Left ventricle myocardium superior (tissue), 1 donor: ENCODE results near the gene NEMP1. TPM values are rescaled to one million over a fixed set of nuclear protein-coding genes. Genes with fewer than 3 reads are reported as not detected.

Experiments used
- ATAC-seq: fragments of 200-7000 bp; cut with Tn5 transposase; one replicate; pipeline ENCODE4 v1.9.1; 2020; ENCODE audit warnings: mild to moderate bottlenecking, moderate library complexity
- DNase-seq: peaks from one replicate; pipeline ENCODE4 v3.0.0-alpha.2; 2020
- intact Hi-C: fragments of 100-400 bp; cut with micrococcal nuclease; formaldehyde crosslinking; loops from one replicate; pipeline ENCODE4 v1.11.0; 2022
- total RNA-seq: library from RNA; stranded (reverse); fragmentation: NEBNext Ultra II Directional; extraction: Animal tissue kit (Norgen Biotek cat#: 25700); gene quantifications from one replicate; pipeline ENCODE4 v1.2.1, GENCODE V29; 2021
- donor health status: DM: no; HTN: yes; CAD: no; lungs with severe emphysema.

NEMP1 gene
- total RNA-seq, 1 donor from 2014 or later = 3.7 TPM

DNA sequence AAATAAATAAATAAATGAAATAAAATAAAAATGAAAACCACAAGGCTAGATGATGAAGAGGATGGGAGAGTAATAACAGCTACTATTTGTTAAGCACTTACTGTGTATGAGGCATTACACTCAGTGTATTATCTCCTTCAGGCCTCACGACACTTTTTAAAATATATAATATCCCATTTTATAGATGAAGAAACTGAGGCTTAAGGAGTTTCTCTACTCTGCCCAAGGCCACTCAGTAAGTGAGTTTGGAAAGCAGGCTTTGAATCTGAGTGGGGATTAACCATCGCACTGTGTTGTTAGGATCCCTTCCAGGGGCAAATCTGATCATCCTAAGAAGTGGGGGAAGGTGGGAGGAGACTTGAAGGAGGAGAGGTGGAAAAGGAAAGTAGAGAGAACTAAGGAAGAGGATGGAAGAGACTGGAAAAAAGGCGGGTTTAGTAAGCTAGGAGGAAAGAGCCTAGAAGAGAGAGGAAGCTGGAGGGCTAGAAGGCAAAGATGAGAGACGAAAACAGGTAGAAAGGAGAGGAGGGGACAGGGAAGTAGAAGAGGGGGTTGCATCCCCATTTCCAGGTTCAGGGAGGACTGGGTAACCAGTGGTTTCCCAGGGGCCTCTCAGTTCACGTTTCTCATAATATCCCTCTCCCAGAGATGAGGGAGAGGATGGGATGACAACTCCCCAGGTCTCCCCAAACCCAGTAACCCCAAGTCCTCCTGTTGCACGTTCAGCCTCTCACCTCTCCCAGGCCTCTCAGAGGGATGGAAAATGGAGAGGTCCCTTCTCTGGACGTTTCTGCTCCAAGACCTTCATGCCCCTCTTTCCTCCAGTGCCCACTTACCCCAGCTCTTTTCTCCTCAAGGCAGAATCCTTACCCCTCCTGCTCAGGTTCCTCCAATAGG is 30.9 kb upstream of the NEMP1 start:
- DNase-seq (no peak), ATAC-seq (no peak)
- intact Hi-C loops = no loop called here

DNA sequence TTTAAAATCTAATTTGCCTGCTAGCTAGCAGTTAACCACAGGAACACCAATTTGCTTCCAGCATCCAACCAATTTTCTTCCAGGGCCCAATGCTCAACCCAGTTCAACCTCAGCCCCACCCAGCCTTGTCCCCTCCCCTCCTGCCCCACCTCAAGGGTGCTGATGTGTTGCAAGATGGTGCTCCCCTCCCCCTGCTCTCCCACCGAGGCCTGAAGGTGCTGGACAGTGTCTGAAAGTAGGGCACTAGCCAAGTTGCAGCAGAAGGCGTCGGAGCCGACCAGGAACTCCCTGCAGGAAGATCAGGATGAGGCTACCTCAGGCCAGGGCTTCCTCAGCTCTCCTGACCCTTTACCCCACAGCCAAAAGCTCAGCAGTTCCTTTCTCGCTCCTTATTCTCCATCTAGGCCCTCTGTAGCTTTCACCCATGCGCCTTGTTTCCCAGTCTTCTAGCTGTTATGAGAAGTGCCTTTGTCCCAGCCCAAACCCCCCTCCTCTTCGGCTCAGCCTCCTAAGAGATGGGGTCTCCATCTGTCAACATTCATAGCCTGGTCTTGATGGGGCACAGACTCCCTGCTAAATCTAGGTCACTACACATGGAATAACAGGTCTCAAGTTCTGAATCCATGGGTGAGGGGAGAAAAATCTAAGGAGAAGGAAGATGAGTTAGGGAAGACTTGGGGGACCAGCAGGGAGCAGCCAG is 29.0 kb upstream of the NEMP1 start:
- DNase-seq (peak; percentile 33), ATAC-seq (no peak)
- intact Hi-C loops = no loop called here

DNA sequence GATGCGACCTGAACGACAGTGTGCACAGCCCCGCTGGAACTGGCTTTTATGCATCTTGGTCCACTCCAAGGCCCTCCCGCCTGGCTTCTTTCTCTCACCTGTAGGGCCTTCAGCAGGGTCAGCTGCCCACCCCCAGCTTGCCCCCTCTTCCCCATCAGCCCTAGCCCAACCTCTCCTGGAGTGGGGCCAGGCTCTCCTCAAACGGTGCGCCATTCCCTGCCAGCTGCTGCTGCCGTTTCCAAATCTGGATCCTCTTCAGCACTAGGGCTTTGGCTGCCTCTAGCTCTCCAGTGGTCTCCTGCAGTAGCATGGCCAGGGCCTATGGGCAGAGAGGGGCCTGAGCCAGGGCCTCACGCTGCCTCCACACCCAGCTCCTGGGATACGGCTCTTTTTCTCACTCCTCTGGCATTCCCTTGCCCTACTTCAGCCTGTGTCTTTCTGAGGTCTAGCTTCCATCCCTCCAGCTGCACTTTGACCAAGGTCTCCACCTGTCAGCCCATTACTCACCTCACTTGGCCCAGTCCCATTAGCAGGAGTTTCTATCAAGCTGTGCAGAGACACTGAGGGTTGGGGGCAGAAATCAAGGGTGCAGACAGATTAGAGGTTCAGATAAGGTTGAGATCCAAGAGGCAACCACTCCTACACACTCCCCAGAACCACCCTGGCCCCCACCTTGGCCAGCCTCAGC is 27.6 kb upstream of the NEMP1 start:
- intact Hi-C loops = no loop called here
- DNase-seq = peak; percentile 42
- no peak for ATAC-seq

DNA sequence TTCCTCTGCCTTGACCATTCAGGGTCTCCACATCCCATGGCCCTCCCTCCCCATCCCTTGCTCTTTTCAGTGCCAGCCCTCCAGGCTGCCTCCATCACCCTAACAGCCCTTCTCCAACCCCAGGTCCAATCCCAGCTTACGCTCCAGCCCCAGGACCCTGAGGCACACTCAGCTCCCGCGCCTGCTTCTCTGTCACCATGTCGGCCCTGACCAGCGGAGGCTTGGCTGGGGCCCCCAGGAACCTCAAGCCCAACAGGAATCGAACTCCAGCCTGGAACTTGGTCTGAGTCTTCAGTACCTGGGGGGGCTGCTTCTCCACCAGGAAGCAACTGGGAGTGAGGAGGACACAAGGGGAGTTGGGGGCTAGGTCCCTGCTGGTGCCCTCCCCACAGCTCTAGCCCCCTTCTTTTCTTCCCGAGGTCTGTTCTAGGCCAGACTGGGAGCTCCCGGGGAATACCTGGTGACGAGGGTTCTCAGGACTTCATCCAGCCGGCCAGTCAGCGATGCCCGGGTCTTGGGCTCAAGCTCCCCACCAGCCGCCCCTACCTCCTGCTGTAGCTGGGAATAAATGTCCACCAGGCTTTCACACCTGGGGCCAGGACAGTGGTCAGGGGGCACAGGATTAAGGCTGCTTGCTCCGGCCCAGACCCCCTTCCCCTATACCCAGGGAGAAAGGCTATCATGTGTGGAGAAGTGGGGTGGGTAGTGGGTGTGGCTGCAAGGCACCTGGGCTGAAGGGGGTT is 26.6 kb upstream of the NEMP1 start:
- DNase-seq (no peak), ATAC-seq (no peak)
- intact Hi-C loops = no loop called here

DNA sequence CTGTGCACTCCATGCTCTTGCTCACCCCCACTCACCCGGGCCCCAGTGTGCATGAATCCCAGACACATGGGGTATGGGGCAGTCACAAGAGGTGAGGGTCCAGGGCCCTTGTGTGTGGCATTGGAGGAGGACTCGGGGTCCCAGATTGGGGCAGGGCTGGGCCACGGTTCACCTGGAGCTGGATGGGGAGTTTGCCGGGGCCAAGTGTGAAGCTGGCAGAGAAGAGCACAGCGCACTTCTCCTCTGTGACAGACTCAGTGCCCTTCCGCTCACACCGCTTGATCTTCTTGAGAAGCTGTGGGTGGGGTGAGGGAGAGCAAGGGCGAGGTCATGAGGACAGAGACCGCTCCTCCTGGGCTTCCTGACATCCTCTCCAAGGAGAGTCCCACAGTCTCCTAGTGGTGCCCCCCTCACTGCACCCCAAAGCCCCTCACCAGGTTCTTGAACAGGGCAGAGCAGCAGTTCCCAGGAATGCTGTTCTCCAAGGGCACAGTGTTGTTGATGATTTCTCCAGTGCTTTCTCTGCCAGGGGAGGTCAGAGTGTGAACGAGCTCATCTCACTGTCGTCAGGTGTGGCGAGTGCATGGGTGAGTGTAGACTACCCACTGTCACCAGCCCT is 25.8 kb upstream of the NEMP1 start:
- DNase-seq = peak; percentile 15
- ATAC-seq = no peak
- intact Hi-C loops = no loop called here

DNA sequence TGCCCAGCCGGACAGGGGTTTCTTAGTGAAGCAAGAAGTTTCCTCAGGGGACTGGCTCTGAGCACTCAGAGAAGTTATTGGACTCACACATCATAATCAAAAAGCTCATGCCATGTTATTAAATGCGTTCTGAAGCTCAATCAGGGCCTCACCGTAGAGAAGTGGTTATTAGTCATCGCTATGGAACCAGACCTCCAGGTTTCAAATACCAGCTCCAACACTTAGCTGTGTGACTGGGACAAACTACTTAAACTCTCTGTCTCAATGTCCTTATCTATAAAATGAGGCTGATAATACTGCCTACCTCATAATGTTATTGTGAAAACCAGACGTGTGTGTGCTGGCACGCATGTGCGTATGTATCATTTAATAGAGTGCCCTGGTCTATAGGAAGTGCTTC is 25.3 kb upstream of the NEMP1 start:
- no peak for DNase-seq
- intact Hi-C loops = no loop called here
- no peak for ATAC-seq

DNA sequence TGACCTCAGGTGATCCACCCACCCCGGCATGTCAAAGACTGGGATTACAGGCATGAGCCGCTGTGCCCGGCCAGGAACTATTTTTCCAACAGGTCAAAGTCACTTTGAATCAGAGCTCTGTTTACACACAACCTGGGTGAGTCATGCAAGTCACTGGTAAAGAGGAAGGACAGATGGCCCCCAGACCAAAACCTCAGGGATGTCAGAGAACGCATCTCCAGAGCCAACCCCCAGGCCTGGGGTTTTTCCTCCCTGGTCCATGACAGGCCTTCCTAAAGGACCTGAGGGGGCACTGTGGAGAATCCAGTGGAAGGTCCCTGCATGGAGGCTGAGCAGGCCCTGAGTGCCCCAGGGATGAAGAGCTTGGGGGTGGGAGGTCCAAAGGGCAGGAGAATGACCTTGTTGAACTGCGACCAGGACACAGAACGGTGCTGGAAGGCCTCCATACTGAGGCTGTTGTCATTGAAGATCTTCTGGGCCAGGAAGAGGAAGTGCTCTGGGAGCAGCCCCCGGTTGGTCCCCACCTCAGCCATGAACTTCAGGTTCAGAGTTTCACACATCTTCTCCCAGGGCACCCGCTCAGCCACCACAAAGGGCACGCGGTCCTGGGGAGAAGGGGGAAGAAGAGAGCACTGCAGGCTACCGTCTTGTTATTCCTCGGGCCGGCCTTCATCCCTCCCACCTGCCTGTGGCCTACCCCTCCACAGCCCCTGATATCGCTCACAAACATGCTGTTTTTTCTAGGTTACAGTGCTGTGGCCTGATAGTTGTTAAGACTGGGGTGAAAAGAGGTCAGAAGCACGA is 23.5 kb upstream of the NEMP1 start:
- intact Hi-C loops = no loop called here
- DNase-seq (no peak), ATAC-seq (no peak)

DNA sequence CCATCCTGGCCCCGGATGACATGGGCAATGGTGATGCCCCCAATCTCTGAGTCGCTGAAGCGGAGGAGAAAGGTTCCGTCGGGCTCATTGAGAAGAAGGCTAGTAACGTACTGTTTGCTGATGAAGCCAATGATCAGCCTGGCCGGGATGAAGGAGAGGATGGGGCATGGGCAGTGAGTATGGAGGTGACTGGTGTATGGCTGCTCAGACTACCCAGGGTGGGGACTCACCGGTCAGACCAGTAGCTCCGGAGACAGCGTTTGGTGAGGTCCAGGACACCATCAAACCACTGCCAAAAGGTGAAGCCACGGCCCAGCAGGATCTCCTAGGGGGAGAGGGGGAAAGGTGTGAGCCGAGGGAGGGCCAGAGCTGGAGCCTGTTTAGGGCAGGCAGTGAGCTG is 21.2 kb upstream of the NEMP1 start:
- intact Hi-C loops = no loop called here
- DNase-seq = no peak
- no peak for ATAC-seq

DNA sequence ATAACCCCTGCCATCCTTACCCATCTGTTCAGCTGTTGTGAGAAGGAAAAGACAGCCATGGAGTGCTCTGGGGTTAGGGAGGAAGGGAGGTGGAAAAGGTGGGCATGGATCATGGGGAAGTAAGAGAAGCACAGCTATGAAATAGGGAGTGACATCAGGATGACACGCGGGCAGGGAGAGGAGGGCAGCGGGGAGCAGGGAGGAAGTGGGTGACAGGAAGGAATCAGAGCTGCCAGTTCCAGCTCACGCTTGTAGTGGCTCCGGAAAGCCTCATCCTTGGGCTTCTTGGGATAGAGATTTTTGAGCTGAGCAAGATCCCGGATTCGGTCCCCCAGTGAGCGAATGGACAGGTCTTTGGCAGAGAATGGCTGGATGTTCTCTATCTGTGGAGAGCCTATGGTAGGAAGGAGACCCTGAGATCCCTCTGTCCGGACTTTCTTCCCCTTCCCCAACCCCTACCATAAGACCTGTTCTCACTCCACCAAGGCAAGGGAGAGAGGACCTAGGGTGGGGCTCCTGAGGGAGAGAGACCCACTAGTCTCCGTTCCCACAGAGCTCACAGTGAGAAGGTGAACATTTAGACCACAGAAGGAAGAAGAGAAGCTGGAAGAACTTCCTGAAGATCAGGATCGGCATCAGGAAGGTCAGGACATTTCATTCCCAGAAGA is 20.6 kb upstream of the NEMP1 start:
- intact Hi-C loops = no loop called here
- ATAC-seq = no peak
- no peak for DNase-seq

DNA sequence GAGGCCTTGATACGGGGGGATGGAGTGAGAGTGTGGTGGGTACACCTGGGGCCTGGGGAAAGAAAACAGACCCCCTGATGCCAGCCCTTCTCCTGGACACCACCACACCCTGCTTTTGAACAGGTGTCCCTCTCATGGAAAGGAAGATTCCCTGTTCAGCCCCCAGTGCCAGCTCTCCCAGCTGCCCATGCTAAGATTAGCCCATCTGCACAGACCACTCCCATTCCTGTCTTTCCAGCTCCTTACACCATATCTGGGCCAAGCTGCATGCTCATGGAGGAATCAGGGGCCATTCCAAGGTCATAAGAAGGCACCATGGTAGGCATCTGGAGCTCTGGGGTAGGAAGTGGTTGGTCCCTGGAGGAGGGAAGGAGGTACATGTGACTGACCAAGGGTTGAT is 20.0 kb upstream of the NEMP1 start:
- intact Hi-C loops = no loop called here
- no peak for DNase-seq
- no peak for ATAC-seq

DNA sequence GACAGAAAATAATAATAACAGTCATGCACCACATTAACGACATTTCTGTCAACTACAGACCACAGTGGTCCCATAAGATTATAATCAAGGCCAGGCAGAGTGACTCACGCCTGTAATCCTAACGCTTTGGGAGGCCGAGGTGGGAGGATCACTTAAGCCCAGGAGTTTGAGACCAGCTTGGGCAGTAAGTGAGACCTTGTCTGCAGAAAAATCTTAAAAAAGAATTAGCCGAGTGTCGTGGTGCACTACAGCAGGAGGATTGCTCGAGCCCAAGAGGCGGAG is 18.9 kb upstream of the NEMP1 start:
- ATAC-seq (no peak), DNase-seq (no peak)
- intact Hi-C loops = no loop called here

DNA sequence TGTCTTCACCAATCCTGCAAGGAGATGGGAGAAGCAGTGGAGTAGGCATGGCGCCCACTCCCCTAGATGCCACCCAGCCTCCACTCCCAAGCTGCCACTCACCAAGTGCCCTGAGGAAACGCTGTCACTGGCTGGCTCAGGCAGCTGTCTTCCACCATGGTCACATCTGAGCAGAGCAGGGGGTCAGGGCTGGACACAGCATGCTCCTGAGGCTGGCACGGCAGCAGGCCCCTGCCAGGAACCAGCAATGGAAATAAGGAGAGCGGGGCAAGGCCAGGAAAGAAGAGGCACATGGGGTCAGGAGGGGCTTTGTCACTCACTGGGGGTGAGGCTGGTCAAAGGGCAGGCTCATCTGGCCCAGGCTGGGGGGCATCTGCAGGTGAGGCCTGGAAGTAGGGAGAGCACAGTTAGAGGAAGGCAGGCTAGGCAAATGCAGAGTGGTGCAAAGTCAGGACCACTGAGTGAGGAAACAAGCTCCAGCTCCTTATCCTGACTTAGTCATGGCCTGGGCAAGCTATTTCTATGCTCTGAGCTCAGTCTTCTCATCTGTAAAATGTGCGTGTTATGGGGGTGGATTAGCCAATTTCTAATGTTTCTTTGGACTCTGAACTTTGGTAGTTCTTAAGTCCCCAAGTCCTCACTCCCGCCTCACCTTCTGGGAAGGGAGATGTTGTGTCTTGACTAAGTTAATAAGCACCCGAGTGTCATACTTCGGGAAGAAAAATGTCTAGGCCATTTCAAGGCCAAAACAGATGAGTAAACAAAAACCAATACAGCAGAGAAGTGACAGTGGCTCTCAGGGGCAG is 18.4 kb upstream of the NEMP1 start:
- intact Hi-C loops = no loop called here
- peak; percentile 27 for DNase-seq
- no peak for ATAC-seq

DNA sequence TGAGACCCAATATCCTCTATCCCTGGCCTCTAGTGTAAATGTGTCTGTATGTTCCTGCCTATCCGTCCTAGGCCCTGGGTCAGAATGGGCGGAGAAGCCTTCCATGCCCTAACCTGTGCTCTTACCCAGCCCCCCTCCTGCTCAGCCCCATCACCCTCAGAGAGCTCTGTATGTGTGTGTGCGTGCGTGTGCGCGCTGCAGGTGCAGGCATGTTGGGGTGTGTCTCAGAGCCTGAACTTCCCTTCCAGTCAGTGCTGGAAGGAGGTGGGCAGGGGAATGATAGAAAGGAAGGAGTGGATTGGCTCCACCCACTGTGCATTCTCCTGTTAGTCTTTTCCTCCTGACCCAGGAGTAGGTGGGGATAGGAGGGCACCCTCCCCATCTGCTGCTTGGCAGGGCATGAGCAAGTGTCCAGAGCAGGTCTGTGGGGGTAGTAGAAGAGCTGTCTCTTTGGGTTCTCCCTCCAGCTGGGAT is 17.5 kb upstream of the NEMP1 start:
- ATAC-seq (no peak), DNase-seq (no peak)
- intact Hi-C loops = no loop called here

DNA sequence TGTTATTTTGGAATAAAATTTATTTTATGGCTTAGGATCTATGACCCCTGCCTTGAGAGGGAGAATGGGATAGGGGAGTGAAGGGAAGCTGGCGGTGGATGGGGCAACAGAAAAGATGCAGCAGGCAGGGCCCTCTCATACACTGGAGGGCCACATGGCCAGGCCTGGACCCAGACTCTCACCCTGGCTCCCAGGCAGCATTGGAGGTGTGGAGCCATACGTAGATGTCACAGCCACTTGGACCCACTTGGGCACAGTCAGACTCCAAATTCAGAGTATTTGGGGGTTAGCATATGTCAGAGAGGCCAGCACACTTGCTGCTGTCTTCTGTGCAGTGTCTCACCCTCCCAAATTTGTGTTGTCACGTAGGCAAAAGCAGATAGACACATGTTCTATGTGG is 16.8 kb upstream of the NEMP1 start:
- no peak for ATAC-seq
- intact Hi-C loops = no loop called here
- DNase-seq = no peak

DNA sequence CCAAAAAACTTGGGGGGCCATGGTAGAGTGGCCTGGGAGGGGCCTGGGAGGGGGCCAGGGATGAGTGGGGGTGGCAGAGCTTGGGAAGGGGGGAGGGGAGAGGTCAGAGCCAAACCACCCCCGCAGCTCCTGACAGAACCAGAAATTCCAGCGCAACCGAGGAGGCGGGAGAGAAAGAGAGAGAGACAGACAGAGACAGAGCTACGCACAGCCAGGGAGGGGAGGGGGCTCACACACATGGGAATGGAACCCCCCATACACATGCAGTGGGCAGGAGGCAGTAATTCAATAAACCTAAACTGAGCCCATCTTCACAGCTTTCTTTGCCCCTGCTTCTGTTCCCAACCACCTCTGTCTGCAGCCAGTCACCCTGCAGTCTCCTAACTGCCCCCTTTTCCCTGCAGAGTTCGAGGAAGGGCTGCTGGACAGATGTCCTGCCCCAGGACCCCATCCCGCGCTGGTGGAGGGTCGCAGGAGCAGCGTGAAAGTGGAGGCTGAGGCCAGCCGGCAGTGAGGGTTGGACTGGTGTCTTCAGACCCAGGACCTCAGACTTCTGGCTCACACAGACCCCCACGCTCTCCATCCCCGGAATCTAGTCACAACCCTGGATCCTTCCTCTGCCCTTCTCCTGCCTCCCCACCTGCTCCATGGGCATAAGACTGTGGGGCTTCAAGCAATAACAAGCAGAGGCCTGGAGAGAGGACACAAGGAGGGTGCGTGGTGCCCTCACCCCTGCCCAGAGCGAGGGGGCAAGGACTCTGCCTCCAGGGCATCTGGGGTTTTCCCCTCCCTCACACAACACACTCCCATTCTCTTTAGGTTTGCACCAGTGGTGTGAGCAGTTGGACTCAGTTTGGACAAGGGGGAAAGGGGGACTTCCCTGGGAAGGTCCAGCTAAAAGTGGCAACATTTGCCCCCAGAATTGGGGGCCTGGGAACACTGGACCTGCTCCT is 15.9 kb upstream of the NEMP1 start:
- ATAC-seq = no peak
- intact Hi-C loops = no loop called here
- peak; percentile 29 for DNase-seq
